ENCODE data around the gene GNPDA2.
A peak's percentile ranks its signal among the peaks of the same experiment; 100 is the strongest.

GNPDA2 gene

GRCh38 chr4:44701037-44701436 lies 25.3 kb downstream of the GNPDA2 start:
- no peak overlapping the region for H3K4me3 ChIP-seq (ENCODE audit: low read depth, low read length)
- TF ChIP-seq, protein P1, sequence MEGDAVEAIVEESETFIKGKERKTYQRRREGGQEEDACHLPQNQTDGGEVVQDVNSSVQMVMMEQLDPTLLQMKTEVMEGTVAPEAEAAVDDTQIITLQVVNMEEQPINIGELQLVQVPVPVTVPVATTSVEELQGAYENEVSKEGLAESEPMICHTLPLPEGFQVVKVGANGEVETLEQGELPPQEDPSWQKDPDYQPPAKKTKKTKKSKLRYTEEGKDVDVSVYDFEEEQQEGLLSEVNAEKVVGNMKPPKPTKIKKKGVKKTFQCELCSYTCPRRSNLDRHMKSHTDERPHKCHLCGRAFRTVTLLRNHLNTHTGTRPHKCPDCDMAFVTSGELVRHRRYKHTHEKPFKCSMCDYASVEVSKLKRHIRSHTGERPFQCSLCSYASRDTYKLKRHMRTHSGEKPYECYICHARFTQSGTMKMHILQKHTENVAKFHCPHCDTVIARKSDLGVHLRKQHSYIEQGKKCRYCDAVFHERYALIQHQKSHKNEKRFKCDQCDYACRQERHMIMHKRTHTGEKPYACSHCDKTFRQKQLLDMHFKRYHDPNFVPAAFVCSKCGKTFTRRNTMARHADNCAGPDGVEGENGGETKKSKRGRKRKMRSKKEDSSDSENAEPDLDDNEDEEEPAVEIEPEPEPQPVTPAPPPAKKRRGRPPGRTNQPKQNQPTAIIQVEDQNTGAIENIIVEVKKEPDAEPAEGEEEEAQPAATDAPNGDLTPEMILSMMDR (IDR thresholded peaks at IDR 0.05; ENCODE audit: low read depth, low read length): no peak
- DNase-seq (ENCODE audit: low read depth, low spot score): no peak
- in situ Hi-C loops (cut with HindIII; ENCODE audit: low sequenced_read_pairs): no loop called here

GRCh38 chr4:44700427-44700826 lies 25.9 kb downstream of the GNPDA2 start:
- no peak overlapping the region for H3K4me3 ChIP-seq (ENCODE audit: low read depth, low read length)
- TF ChIP-seq, protein P1 (IDR thresholded peaks at IDR 0.05; ENCODE audit: low read depth, low read length): no peak
- no peak for DNase-seq (ENCODE audit: low read depth, low spot score)
- in situ Hi-C loops (cut with HindIII; ENCODE audit: low sequenced_read_pairs): no loop called here

GRCh38 chr4:44684648-44685047 lies 41.7 kb downstream of the GNPDA2 start:
- no peak overlapping the region for H3K4me3 ChIP-seq (ENCODE audit: low read depth, low read length)
- TF ChIP-seq, protein P1 (IDR thresholded peaks at IDR 0.05; ENCODE audit: low read depth, low read length): no peak
- in situ Hi-C loops (cut with HindIII; ENCODE audit: low sequenced_read_pairs): no loop called here
- no peak for DNase-seq (ENCODE audit: low read depth, low spot score)

GRCh38 chr4:44679060-44679459 lies 47.3 kb downstream of the GNPDA2 start:
- TF ChIP-seq, protein P1 (IDR thresholded peaks at IDR 0.05; ENCODE audit: low read depth, low read length): no peak
- in situ Hi-C loops (cut with HindIII; ENCODE audit: low sequenced_read_pairs): no loop called here
- peak; percentile 5 for DNase-seq (ENCODE audit: low read depth, low spot score)
- H3K4me3 ChIP-seq (ENCODE audit: low read depth, low read length): peak overlapping the region; percentile 75

DNA sequence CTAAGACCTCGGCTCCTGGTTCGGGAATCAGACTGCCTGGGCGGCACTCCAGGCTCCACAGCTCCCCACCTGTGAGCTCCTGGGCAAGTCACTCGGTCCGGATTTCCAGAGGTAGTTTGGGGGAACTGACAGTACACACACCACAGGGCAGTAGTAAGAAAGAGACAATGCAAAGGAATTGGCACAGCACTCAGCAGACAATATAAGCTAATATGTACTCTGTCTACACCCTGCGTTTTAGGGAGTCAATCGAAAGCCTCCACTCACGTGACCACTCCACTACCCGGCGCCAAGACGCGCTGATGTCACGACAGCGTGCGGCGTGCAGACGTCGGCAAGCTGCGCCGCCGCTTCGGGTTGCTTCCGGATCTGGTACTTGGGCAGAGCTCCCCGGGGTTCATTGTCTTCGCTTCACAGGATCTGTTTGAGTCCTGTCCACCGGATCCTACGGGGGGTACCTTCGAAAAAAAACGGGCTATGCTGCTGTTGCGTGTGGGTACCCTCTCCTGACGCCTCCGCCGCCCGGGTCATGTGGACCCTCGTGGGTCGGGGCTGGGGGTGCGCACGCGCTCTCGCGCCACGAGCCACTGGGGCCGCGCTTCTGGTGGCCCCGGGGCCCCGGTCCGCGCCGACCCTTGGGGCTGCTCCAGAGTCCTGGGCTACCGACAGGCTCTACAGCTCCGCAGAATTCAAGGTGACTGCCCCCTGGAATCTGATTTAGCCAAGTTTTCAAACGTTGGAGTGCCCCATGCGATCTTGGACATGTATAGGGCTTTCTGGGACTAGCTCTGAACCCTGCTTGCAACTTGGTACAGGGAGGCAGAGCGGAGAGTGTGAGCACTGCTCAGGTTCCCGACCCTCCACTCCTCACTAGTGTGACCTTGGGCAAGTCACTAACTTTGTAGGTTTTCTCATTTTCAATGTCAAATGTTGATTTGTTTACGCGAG lies 48.0 kb downstream of the GNPDA2 start, which contains the start of gene GUF1:
Gene GUF1 (plus strand): TSS at position 327 of the 948 bp plus-strand sequence. CDS start 203 bp downstream, at position 530.
- in situ Hi-C loops (cut with HindIII; ENCODE audit: low sequenced_read_pairs): no loop called here
- H3K4me3 ChIP-seq (ENCODE audit: low read depth, low read length): peak within 1 kb of the TSS; percentile 75
- TF ChIP-seq, protein P1 (IDR thresholded peaks at IDR 0.05; ENCODE audit: low read depth, low read length): no peak
- DNase-seq (ENCODE audit: low read depth, low spot score): peak; percentile 94

- TF ChIP-seq, protein P1 (IDR thresholded peaks at IDR 0.05; ENCODE audit: low read depth, low read length): no peak
- DNase-seq (ENCODE audit: low read depth, low spot score): no peak
- in situ Hi-C loops (cut with HindIII; ENCODE audit: low sequenced_read_pairs): no loop called here
- no peak overlapping the region for H3K4me3 ChIP-seq (ENCODE audit: low read depth, low read length)
These were observed 51.0 kb downstream of the GNPDA2 start for GRCh38 chr4:44675366-44675765.
